Right atrium auricular region (tissue), 2 donors: ENCODE results near the gene GAREM1. TPM values are rescaled to one million over a fixed set of nuclear protein-coding genes. Genes with fewer than 3 reads are reported as not detected.

Source experiments
- DNase-seq: peaks from one replicate; pipeline ENCODE4 v3.0.0-alpha.2; 2019; ENCODE audit warnings: low spot score
- H3K27ac ChIP-seq, 2 donors: fragments of 200-600 bp; sonication (generic); 1 replicate in 1 of 2; 2 replicates in 1 of 2; pipeline ENCODE4 v1.5.1; 2016 to 2019
- H3K27me3 ChIP-seq, 2 donors: fragments of 200-600 bp; sonication (generic); one replicate each; pipeline versions ENCODE4 v1.5.1 to v1.6.0; 2017 to 2019
- H3K36me3 ChIP-seq: fragments of 200-600 bp; sonication (generic); one replicate; pipeline ENCODE4 v1.5.1; 2016
- H3K4me1 ChIP-seq, 2 donors: fragments of 200-600 bp; sonication (generic); one replicate each; pipeline versions ENCODE4 v1.5.1 to v1.6.0; 2017 to 2019
- H3K4me3 ChIP-seq, 2 donors: fragments of 200-600 bp; sonication (generic); 1 replicate in 1 of 2; 2 replicates in 1 of 2; pipeline ENCODE4 v1.5.1; 2017 to 2019; ENCODE audit warnings: mild to moderate bottlenecking in 1 of 2, moderate library complexity in 1 of 2
- H3K9me3 ChIP-seq, 2 donors: fragments of 200-600 bp; sonication (generic); one replicate each; pipeline ENCODE4 v1.5.1; 2019
- total RNA-seq, 2 donors: library from RNA; depleted of rRNA; stranded (reverse); fragments of >200 nt; gene quantifications; one replicate each; pipeline ENCODE4 v1.1.0, GENCODE V29; 2016
- TF ChIP-seq, protein P1 (sequence below), 2 donors: fragments of 200-600 bp; sonication (generic); IDR thresholded peaks; one replicate each; pipeline ENCODE4 v1.5.1; 2019; ENCODE audit warnings: antibody characterized with exemption in 2 of 2

GAREM1 gene
- total RNA-seq, 2 donors from 2014 or later, result 13.6 to 19.3 TPM

DNA sequence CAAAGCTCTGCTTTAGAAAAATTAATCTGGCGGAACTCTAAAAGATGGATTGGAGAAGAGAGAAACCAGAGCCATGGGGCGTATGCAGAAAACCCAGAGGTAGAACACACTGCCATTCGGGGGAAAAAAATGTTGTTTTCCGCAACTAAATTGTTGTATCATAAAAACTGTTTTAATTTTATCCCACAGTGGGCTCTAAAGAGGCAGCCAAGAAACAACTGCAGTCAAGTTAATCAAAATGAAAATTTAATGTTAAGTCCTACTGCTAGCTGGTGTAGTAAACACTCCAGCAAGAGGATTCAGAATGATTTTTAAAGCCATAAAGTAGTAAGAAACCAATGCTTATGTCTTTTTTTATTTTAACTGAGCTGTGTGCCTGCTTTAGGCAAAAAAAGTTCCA is 69.1 kb downstream of the GAREM1 start:
- no peak for DNase-seq
- Histone ChIP-seq H3K9me3 (no peaks in the 10 kb centered on the region), H3K36me3 (no peaks in the 10 kb centered on the region), H3K4me1 (no peaks in the 10 kb centered on the region), H3K27ac (no peak overlapping the region), H3K4me3 (no peak overlapping the region), H3K27me3 (no peaks in the 10 kb centered on the region)
- TF ChIP-seq, protein P1, sequence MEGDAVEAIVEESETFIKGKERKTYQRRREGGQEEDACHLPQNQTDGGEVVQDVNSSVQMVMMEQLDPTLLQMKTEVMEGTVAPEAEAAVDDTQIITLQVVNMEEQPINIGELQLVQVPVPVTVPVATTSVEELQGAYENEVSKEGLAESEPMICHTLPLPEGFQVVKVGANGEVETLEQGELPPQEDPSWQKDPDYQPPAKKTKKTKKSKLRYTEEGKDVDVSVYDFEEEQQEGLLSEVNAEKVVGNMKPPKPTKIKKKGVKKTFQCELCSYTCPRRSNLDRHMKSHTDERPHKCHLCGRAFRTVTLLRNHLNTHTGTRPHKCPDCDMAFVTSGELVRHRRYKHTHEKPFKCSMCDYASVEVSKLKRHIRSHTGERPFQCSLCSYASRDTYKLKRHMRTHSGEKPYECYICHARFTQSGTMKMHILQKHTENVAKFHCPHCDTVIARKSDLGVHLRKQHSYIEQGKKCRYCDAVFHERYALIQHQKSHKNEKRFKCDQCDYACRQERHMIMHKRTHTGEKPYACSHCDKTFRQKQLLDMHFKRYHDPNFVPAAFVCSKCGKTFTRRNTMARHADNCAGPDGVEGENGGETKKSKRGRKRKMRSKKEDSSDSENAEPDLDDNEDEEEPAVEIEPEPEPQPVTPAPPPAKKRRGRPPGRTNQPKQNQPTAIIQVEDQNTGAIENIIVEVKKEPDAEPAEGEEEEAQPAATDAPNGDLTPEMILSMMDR (IDR thresholded peaks at IDR 0.05), result no peak

DNA sequence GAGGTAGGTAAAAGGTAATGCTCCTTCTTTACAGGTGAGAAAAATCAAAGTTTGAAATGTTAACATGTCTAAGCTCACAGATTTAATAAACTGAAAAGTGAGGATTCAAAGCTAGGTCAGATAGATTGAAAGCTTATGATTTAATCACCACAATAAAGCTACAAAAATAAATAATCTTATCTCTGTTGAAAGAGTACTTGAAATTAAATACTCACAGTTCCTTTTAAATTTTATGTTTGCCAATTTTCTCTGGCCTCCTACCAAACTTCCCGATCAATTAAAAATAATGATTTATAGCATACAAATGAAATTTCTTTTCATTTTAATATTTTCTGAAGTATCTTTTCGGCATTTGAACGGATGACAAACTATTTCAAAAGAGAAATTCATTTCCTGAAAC is 77.3 kb downstream of the GAREM1 start:
- TF ChIP-seq, protein P1 (IDR thresholded peaks at IDR 0.05), result no peak
- DNase-seq, result no peak
- H3K4me1 ChIP-seq, result peaks cover 0 to 12% of the 10 kb centered on the region in 2 donors
- no peaks in the 10 kb centered on the region for H3K27me3 ChIP-seq
- no peak overlapping the region for H3K4me3 ChIP-seq
- H3K9me3 ChIP-seq, result no peaks in the 10 kb centered on the region
- H3K36me3 ChIP-seq, result no peaks in the 10 kb centered on the region
- H3K27ac ChIP-seq, result no peak overlapping the region

DNA sequence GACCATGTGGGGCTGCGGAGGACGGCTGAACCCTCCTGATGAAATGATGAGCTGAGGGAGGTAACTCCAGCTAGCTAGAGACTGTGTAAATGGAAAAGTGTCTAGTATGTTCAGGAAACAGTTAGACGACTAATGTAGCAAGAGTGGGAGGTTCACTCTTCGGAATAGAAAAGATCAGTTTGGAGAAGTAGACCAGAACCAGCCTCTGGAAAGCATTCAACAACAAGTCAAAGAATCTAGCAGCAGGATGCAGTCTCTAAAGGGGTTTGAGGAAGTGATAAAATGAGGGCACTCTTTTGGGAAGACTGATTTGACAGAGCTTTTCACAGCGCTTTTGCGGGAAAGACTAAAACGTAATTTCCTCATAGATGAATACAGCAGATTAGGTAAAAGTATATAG is 79.6 kb downstream of the GAREM1 start:
- H3K4me3 ChIP-seq, result no peak overlapping the region
- TF ChIP-seq, protein P1 (IDR thresholded peaks at IDR 0.05), result no peak
- H3K27ac ChIP-seq, result no peak overlapping the region
- no peak for DNase-seq
- H3K27me3 ChIP-seq, result no peaks in the 10 kb centered on the region
- H3K9me3 ChIP-seq, result no peaks in the 10 kb centered on the region
- H3K36me3 ChIP-seq, result no peaks in the 10 kb centered on the region
- peaks cover 0 to 19% of the 10 kb centered on the region in 2 donors for H3K4me1 ChIP-seq

DNA sequence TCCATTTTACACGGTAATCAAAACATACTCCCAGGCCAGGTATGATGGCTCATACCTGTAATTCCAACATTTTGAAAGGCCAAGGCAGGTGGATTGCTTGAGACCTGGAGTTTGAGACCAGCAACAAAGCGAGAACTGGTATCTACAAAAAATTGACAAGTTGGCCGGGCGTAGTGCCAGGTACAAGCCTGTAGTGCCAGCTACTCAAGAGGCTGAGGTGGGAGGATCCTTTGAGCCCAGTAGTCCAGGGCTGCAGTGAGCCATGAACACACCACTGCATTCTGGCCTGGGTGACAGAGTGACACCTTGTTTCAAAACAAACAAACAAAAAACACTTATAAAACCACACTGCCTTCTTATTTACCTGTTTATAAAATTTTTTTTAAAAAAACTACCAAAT is 80.8 kb downstream of the GAREM1 start:
- Histone ChIP-seq H3K27ac (no peak overlapping the region), H3K4me3 (no peak overlapping the region), H3K27me3 (no peaks in the 10 kb centered on the region), H3K9me3 (no peaks in the 10 kb centered on the region), H3K4me1 (peaks cover 0 to 30% of the 10 kb centered on the region in 2 donors), H3K36me3 (no peaks in the 10 kb centered on the region)
- TF ChIP-seq, protein P1 (IDR thresholded peaks at IDR 0.05), result no peak
- no peak for DNase-seq

DNA sequence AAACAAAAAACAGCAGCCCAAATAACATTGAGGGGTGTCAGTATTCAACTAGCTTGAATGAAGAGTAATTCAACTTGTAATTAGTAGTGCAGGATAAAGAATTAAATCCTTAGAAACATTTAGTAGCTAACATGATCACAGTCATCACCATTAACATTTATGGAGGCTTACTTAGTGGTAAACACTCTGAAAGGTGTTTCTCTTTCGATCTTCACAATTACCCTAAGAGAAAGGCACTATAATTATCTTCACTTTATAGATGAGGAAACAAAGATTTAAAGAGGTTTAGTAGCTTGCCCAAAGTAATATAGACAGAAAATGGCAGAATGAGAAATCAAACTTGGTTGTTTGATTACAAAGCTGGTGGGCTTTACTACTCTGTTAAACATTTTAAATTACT is 81.5 kb downstream of the GAREM1 start:
- H3K4me1 ChIP-seq, result peaks cover 0 to 30% of the 10 kb centered on the region in 2 donors
- no peak overlapping the region for H3K4me3 ChIP-seq
- no peaks in the 10 kb centered on the region for H3K36me3 ChIP-seq
- H3K27ac ChIP-seq, result peak overlapping the region in 1 of 2 donors; percentile 12
- DNase-seq, result no peak
- H3K9me3 ChIP-seq, result no peaks in the 10 kb centered on the region
- TF ChIP-seq, protein P1 (IDR thresholded peaks at IDR 0.05), result no peak
- H3K27me3 ChIP-seq, result no peaks in the 10 kb centered on the region

DNA sequence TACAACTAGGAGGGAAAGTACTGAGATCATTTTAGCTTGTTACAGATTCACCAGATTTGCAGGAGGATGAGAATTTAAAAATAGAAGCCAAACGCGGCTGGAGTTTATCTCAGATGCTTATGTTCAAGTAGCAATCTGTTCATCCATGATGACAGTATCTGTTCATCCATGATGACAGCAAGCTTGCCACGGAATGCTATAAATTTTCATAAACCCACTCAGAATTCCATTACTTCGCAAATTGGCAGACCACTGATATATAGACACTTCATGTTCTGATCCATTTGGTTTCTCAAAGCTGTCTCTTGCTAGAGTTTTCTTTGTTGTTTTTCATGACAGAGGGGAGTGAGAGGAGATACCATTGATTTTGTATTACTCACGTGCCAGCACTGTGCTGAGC is 84.2 kb downstream of the GAREM1 start:
- no peaks in the 10 kb centered on the region for H3K36me3 ChIP-seq
- TF ChIP-seq, protein P1 (IDR thresholded peaks at IDR 0.05), result no peak
- no peaks in the 10 kb centered on the region for H3K9me3 ChIP-seq
- DNase-seq, result no peak
- no peak overlapping the region for H3K4me3 ChIP-seq
- H3K27me3 ChIP-seq, result no peaks in the 10 kb centered on the region
- H3K27ac ChIP-seq, result peak overlapping the region in 1 of 2 donors; percentile 53
- H3K4me1 ChIP-seq, result peaks cover 0 to 40% of the 10 kb centered on the region in 2 donors
